SU-DHL-6 (cell line): ENCODE data around the gene PTPRE.

Source experiments
- H2AFZ ChIP-seq: fragments of 200-600 bp; sonication (generic); 2 replicates; pipeline ENCODE4 v1.6.1; 2014; ENCODE audit warnings: low read depth, mild to moderate bottlenecking, moderate library complexity, mixed read lengths, antibody characterized with exemption, low read length; ENCODE audit not compliant: severe bottlenecking
- H3F3A ChIP-seq: fragments of 200-600 bp; shearing (Covaris generic); 2 replicates; pipeline ENCODE4 v1.6.0; 2016; ENCODE audit warnings: antibody characterized with exemption, mild to moderate bottlenecking; ENCODE audit not compliant: insufficient read depth
- H3K27ac ChIP-seq: fragments of 200-600 bp; sonication (generic); 2 replicates; pipeline ENCODE4 v1.5.1; 2016; ENCODE audit warnings: low read depth, mild to moderate bottlenecking, low read length, moderate library complexity, mixed read lengths
- H3K27me3 ChIP-seq: fragments of 200-600 bp; sonication (generic), shearing (Covaris generic); 2 replicates; pipeline ENCODE4 v1.6.0; 2014; ENCODE audit warnings: mild to moderate bottlenecking, low read length
- H3K36me3 ChIP-seq: fragments of 200-600 bp; sonication (generic); 2 replicates; pipeline ENCODE4 v1.6.1; 2014; ENCODE audit warnings: mild to moderate bottlenecking, low read length, mixed read lengths
- H3K4me2 ChIP-seq: fragments of 300-600, 200-600 bp; shearing (Covaris generic), sonication (generic); 2 replicates; pipeline ENCODE4 v1.6.0; 2014; ENCODE audit warnings: low read length, low read depth, mild to moderate bottlenecking; ENCODE audit not compliant: poor library complexity, severe bottlenecking
- H3K4me3 ChIP-seq: fragments of 200-600 bp; sonication (generic); 2 replicates; pipeline ENCODE4 v1.5.1; 2014; ENCODE audit warnings: antibody characterized with exemption, low read length, mild to moderate bottlenecking, mixed read lengths; ENCODE audit not compliant: insufficient read depth, poor library complexity, severe bottlenecking
- H3K79me2 ChIP-seq: fragments of 200-600 bp; sonication (generic); 2 replicates; pipeline ENCODE4 v1.6.1; 2014; ENCODE audit warnings: mild to moderate bottlenecking, low read length, moderate library complexity; ENCODE audit not compliant: insufficient read depth
- H3K9ac ChIP-seq: fragments of 200-600 bp; sonication (generic); 2 replicates; pipeline ENCODE4 v1.7.0; 2014; ENCODE audit warnings: mild to moderate bottlenecking, low read length
- H3K9me2 ChIP-seq: fragments of 200-600 bp; sonication (generic); replicated peaks from 2 replicates; pipeline ENCODE4 v1.6.1; 2014; ENCODE audit warnings: low read length; ENCODE audit not compliant: insufficient read depth
- H3K9me3 ChIP-seq: fragments of 200-600 bp; sonication (generic); 2 replicates; pipeline ENCODE4 v1.6.1; 2014; ENCODE audit warnings: low read length, mixed read lengths; ENCODE audit not compliant: insufficient read depth
- H4K20me1 ChIP-seq: fragments of 200-600 bp; sonication (generic); 2 replicates; pipeline ENCODE4 v1.6.1; 2014; ENCODE audit warnings: low read depth, mild to moderate bottlenecking, antibody characterized with exemption, low read length, moderate library complexity, mixed read lengths
- EZH2phosphoT487 ChIP-seq: fragments of 200-600 bp; sonication (generic), shearing (Covaris generic); conservative IDR thresholded peaks from 2 replicates; pipeline ENCODE4 v1.6.1; 2018; ENCODE audit warnings: mild to moderate bottlenecking, antibody characterized with exemption, low read length, moderate library complexity, mixed read lengths
- TF ChIP-seq, protein P1 (sequence below): fragments of 200-600 bp; sonication (generic); IDR thresholded peaks from one replicate; pipeline ENCODE4 v1.5.1; 2017; ENCODE audit warnings: antibody characterized with exemption, mild to moderate bottlenecking, low read length, moderate library complexity; ENCODE audit not compliant: insufficient read depth, poor library complexity, severe bottlenecking

Gene PTPRE

DNA sequence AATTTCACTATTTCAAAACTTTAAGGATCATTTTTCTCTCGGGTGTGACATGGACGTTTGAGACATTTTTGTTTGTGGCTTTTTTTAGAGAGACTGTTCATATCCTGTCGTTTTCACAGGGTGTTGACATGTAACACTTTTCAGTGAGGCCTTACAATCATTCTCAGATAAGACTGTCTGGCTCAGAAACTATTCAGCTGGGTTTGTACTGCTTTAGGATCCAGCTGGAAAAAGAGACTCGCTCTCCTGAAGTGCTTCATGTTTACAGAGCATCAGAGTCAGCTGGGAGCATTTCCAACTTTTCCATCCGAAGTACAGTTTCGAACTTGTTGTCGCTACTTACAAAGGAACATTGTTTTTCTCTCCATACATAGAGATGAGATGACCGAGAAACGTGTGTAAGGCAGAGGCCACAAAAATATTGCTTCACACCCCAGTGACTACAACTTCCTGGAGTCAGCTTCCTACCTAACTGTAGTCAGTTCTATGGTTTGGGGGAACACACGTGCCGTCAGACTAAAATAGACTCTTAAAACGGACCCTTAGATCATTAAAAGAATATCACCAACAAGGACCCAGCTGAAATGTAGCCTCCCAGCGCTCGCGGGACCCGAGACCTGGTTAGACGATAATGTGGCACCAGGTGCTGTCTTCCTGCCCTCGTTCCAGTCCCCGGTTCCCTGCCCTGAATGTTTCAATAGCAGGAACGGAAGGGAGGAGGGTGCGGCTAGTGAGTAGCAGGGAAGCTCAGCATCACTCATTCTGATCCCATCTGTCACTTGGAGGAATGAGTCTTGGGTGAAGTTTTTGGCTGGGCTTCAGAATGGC lies 141.3 kb downstream of the PTPRE start:
- peak overlapping the region; percentile 51 for H3K9ac ChIP-seq
- no peaks in the 10 kb centered on the region for H3K9me3 ChIP-seq
- no peaks in the 10 kb centered on the region for H3K79me2 ChIP-seq
- H3K4me2 ChIP-seq, result peak overlapping the region; percentile 78
- peaks cover 5% of the 10 kb centered on the region; the same call in 1 of the 2 replicates for H3F3A ChIP-seq
- no peaks in the 10 kb centered on the region for H3K9me2 ChIP-seq
- no peaks in the 10 kb centered on the region for H4K20me1 ChIP-seq
- peak overlapping the region; percentile 33; the same call in 1 of the 2 replicates for H3K27ac ChIP-seq
- peak overlapping the region; percentile 72 for H2AFZ ChIP-seq
- no peaks in the 10 kb centered on the region for H3K27me3 ChIP-seq
- H3K36me3 ChIP-seq, result no peaks in the 10 kb centered on the region
- no peak for TF ChIP-seq EZH2phosphoT487
- H3K4me3 ChIP-seq, result peak overlapping the region; percentile 53

DNA sequence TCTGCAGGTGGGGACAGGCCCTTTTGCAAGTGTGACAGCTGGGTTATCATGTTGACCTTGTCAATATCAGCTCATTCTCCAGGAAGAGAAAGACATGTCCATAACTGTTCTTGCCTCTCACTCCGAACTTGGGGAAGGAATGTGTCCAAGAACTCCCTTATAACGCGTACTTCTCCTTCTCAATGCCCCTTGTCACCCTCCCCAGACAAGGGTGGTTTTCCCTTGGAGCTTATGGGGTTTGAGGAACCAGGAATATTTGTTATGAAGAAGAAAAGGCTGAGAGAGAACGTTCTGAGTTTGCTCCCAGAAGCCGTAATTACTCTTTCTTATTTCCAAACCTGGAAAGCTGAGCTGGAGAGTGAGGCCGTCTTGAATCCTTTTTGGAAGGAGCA lies 141.9 kb downstream of the PTPRE start:
- H3K9me2 ChIP-seq, result no peaks in the 10 kb centered on the region
- H3K9ac ChIP-seq, result 0 out of 2 replicates have a peak overlapping the region, but pooled peaks have one; percentile 51
- no peaks in the 10 kb centered on the region for H3K27me3 ChIP-seq
- TF ChIP-seq EZH2phosphoT487, result no peak
- TF ChIP-seq, protein P1, sequence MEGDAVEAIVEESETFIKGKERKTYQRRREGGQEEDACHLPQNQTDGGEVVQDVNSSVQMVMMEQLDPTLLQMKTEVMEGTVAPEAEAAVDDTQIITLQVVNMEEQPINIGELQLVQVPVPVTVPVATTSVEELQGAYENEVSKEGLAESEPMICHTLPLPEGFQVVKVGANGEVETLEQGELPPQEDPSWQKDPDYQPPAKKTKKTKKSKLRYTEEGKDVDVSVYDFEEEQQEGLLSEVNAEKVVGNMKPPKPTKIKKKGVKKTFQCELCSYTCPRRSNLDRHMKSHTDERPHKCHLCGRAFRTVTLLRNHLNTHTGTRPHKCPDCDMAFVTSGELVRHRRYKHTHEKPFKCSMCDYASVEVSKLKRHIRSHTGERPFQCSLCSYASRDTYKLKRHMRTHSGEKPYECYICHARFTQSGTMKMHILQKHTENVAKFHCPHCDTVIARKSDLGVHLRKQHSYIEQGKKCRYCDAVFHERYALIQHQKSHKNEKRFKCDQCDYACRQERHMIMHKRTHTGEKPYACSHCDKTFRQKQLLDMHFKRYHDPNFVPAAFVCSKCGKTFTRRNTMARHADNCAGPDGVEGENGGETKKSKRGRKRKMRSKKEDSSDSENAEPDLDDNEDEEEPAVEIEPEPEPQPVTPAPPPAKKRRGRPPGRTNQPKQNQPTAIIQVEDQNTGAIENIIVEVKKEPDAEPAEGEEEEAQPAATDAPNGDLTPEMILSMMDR, result no peak
- H3K4me2 ChIP-seq, result peak overlapping the region; percentile 78
- H3K4me3 ChIP-seq, result peak overlapping the region; percentile 53
- no peak overlapping the region for H2AFZ ChIP-seq
- peaks cover 5% of the 10 kb centered on the region; the same call in 1 of the 2 replicates for H3F3A ChIP-seq
- H3K79me2 ChIP-seq, result no peaks in the 10 kb centered on the region
- no peaks in the 10 kb centered on the region for H3K36me3 ChIP-seq
- no peaks in the 10 kb centered on the region for H3K9me3 ChIP-seq
- no peak overlapping the region for H3K27ac ChIP-seq
- H4K20me1 ChIP-seq, result no peaks in the 10 kb centered on the region

DNA sequence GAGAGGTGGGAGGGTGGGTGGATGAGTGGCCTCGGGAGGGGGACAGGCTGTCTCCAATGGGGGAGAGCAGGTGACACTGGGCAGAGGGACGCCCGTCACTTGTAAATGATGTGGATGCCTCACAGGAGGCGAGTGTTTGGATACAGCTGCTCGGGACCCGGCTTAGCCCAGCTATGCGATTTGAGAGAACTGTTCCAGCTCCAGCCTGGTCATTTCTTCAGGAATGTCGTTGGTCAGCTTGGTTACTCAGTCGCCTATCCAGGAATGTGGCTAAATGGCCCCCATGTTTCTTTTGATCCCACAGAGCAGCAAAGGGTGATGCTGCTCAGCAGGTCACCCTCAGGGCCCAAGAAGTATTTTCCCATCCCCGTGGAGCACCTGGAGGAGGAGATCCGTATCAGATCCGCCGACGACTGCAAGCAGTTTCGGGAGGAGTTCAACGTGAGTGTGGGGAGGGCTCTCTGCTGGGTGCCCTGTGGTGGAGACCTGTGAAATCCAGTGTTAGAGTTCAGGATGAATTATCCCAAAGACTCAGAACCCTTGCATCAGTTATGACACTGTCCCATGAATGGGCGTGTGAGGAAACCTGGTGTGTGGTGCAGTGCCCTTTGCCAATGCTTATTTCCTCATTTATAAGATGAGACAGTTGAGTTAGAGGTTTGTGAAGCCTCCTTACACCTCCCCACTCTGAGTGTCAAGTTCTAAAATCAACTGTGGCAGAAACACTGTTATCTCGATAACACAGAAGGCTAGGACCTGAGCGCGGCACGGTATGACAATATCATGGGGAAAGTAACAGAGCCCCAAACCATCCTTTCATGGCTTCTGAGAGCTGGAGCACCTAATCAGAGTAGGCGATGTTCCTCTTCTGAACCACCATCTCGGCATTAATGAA lies 142.6 kb downstream of the PTPRE start:
- Histone ChIP-seq H3K9me2 (no peaks in the 10 kb centered on the region), H3K36me3 (no peaks in the 10 kb centered on the region), H2AFZ (no peak overlapping the region), H3K27me3 (no peaks in the 10 kb centered on the region), H3F3A (peaks cover 5% of the 10 kb centered on the region; the same call in 1 of the 2 replicates), H3K9ac (no peak overlapping the region), H3K79me2 (no peaks in the 10 kb centered on the region), H3K4me3 (no peak overlapping the region), H4K20me1 (no peaks in the 10 kb centered on the region), H3K4me2 (no peak overlapping the region), H3K9me3 (no peaks in the 10 kb centered on the region), H3K27ac (no peak overlapping the region)
- TF ChIP-seq, protein P1, result no peak
- no peak for TF ChIP-seq EZH2phosphoT487
